Neural crest cell (in vitro differentiated cells): ENCODE data around the gene MGP. TPM values are rescaled to one million over a fixed set of nuclear protein-coding genes. Genes with fewer than 3 reads are reported as not detected.

Source experiments
- DNase-seq: peaks from one replicate; pipeline ENCODE4 v3.0.0; 2021; ENCODE audit warnings: low read depth, mixed read lengths, low spot score
- H3K27ac Mint-ChIP-seq: one replicate; pipeline ENCODE4 v1.8.0; 2021; ENCODE audit warnings: mild to moderate bottlenecking, mixed read lengths; ENCODE audit not compliant: unreplicated experiment
- H3K27me3 Mint-ChIP-seq: 2 replicates; pipeline ENCODE4 v1.8.0; 2021; ENCODE audit warnings: low read depth, mild to moderate bottlenecking, mixed read lengths
- H3K36me3 Mint-ChIP-seq: 2 replicates; pipeline ENCODE4 v1.8.0; 2021; ENCODE audit warnings: low read depth, mild to moderate bottlenecking, mixed read lengths
- H3K4me1 Mint-ChIP-seq: 2 replicates; pipeline ENCODE4 v1.8.0; 2021; ENCODE audit warnings: mixed read lengths
- H3K4me3 Mint-ChIP-seq: one replicate; pipeline ENCODE4 v1.8.0; 2021; ENCODE audit warnings: mild to moderate bottlenecking, mixed read lengths
- H3K9me3 Mint-ChIP-seq: 2 replicates; pipeline ENCODE4 v1.8.0; 2021; ENCODE audit warnings: mixed read lengths
- CTCF ChIP-seq: fragments of 200-600 bp; sonication (generic); conservative IDR thresholded peaks from 2 replicates; pipeline ENCODE4 v1.5.0; 2021; ENCODE audit warnings: antibody characterized with exemption, mild to moderate bottlenecking
- total RNA-seq: library from RNA; stranded (reverse); gene quantifications from 2 replicates; pipeline ENCODE4 v1.2.1, GENCODE V29; 2021

Gene MGP
- total RNA-seq, 1 donor from 2014 or later: not detected

GRCh38 chr12:14883686-14884085 lies 2.0 kb downstream of the MGP start:
- no peaks in the 10 kb centered on the region for H3K4me1 Mint-ChIP-seq
- no peak for DNase-seq
- H3K9me3 Mint-ChIP-seq: no peaks in the 10 kb centered on the region
- no peak overlapping the region for H3K27ac Mint-ChIP-seq
- TF ChIP-seq CTCF: no peak
- H3K36me3 Mint-ChIP-seq: no peaks in the 10 kb centered on the region
- H3K4me3 Mint-ChIP-seq: no peak overlapping the region
- no peaks in the 10 kb centered on the region for H3K27me3 Mint-ChIP-seq

GRCh38 chr12:14880890-14881453 lies 4.7 kb downstream of the MGP start:
- H3K4me1 Mint-ChIP-seq: no peaks in the 10 kb centered on the region
- DNase-seq: no peak
- H3K9me3 Mint-ChIP-seq: no peaks in the 10 kb centered on the region
- no peaks in the 10 kb centered on the region for H3K36me3 Mint-ChIP-seq
- H3K27me3 Mint-ChIP-seq: no peaks in the 10 kb centered on the region
- H3K4me3 Mint-ChIP-seq: no peak overlapping the region
- no peak overlapping the region for H3K27ac Mint-ChIP-seq
- no peak for TF ChIP-seq CTCF

GRCh38 chr12:14879222-14879933 lies 6.3 kb downstream of the MGP start:
- H3K36me3 Mint-ChIP-seq: no peaks in the 10 kb centered on the region
- H3K27ac Mint-ChIP-seq: no peak overlapping the region
- TF ChIP-seq CTCF: no peak
- H3K4me1 Mint-ChIP-seq: no peaks in the 10 kb centered on the region
- H3K4me3 Mint-ChIP-seq: no peak overlapping the region
- H3K27me3 Mint-ChIP-seq: no peaks in the 10 kb centered on the region
- H3K9me3 Mint-ChIP-seq: no peaks in the 10 kb centered on the region
- DNase-seq: no peak

GRCh38 chr12:14878488-14878887 lies 7.2 kb downstream of the MGP start:
- no peak overlapping the region for H3K4me3 Mint-ChIP-seq
- no peak for DNase-seq
- no peaks in the 10 kb centered on the region for H3K4me1 Mint-ChIP-seq
- H3K27me3 Mint-ChIP-seq: no peaks in the 10 kb centered on the region
- no peak overlapping the region for H3K27ac Mint-ChIP-seq
- no peaks in the 10 kb centered on the region for H3K9me3 Mint-ChIP-seq
- TF ChIP-seq CTCF: no peak
- H3K36me3 Mint-ChIP-seq: no peaks in the 10 kb centered on the region

GRCh38 chr12:14876833-14877232 lies 8.8 kb downstream of the MGP start:
- no peaks in the 10 kb centered on the region for H3K36me3 Mint-ChIP-seq
- H3K4me1 Mint-ChIP-seq: no peaks in the 10 kb centered on the region

More at GRCh38 chr12:14876833-14877232, 8.8 kb downstream of the MGP start:
- no peaks in the 10 kb centered on the region for H3K9me3 Mint-ChIP-seq
- TF ChIP-seq CTCF: no peak
- H3K27me3 Mint-ChIP-seq: no peaks in the 10 kb centered on the region
- no peak for DNase-seq
- no peak overlapping the region for H3K27ac Mint-ChIP-seq
- H3K4me3 Mint-ChIP-seq: no peak overlapping the region
